GM18951 (cell line): ENCODE data around the gene NKD1.
A peak's percentile ranks its signal among the peaks of the same experiment; 100 is the strongest.
"Not testable (repeated sequence)": the region's sequence is repeated elsewhere in the genome, so short reads cannot be mapped to it uniquely, and the experiment has no call there.

Source experiments
- POLR2A ChIP-seq: IDR thresholded peaks from 4 replicates; pipeline ENCODE4 v1.6.1; 2011; ENCODE audit warnings: mild to moderate bottlenecking; ENCODE audit not compliant: insufficient read length, insufficient read depth; ENCODE audit errors: extremely low read depth
- in situ Hi-C: fragments of 300-500 bp; cut with MboI; formaldehyde crosslinking; loops from one replicate; pipeline ENCODE4 v1.12.0; 2022; ENCODE audit warnings: low sequenced_read_pairs, mixed read lengths, inconsistent platforms; ENCODE audit not compliant: unreplicated experiment

The NKD1 gene

GRCh38 chr16:50548125-50548908 is at the start of gene NKD1:
NKD1 (plus strand) TSS chr16:50548396; CDS start chr16:50548554, 158 bp downstream.
- in situ Hi-C loops: no loop called here
- peak; percentile 46 for TF ChIP-seq POLR2A

DNA sequence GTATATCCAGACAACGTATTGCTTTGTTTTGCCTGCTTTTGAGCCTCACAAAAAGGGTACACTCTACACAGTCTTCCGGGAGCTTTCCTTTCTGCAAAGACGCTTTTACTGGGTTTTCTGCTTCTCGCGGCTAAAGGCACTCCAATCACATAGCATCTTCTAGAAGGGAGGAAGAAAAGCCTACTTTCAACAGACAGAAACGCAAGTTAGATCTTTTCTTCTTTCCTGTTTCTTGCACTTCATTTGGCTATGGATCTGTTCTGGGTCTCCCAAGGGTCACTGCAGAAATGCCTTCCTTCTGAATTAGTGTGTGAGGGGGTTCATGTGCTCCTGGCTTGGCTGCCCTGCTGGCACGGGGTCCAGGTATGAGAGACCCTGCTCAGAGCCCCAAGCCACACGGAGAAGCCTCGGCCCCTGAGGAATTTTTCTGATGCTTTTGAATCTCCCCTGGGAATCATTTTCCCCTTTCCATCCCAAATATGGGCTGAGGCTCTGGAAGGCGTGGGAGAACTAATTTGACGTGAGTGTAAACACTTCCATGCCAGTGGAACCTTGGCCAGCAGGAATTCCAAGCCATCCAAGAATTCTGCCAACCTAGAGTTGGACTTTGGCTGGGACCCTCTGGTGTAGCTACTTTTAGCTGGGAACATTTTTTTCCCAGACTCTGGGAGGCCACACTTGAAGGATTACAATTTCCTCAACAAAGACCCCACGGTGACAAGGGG is 49.6 kb upstream of the NKD1 start:
- in situ Hi-C loops: no loop called here
- no peak for TF ChIP-seq POLR2A

DNA sequence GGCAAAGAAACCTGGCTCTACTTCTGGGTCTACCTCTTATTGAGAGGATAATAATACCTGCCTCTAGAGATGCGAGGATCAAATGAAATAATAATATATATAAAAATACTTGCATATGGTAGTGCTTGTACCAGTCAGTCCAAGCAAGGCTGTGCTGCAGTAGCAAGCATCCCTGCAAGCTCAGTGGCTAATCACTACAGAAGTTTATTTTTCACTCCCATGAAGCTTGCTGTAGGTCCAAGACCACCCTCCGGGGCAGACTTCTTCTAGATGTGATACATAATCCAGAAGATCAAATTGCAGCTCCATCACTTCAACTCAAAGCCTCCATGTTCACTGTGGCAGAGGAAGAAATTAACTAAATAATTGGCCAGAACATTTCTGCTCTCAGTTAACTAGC is 48.9 kb upstream of the NKD1 start:
- in situ Hi-C loops: no loop called here
- TF ChIP-seq POLR2A: no peak

DNA sequence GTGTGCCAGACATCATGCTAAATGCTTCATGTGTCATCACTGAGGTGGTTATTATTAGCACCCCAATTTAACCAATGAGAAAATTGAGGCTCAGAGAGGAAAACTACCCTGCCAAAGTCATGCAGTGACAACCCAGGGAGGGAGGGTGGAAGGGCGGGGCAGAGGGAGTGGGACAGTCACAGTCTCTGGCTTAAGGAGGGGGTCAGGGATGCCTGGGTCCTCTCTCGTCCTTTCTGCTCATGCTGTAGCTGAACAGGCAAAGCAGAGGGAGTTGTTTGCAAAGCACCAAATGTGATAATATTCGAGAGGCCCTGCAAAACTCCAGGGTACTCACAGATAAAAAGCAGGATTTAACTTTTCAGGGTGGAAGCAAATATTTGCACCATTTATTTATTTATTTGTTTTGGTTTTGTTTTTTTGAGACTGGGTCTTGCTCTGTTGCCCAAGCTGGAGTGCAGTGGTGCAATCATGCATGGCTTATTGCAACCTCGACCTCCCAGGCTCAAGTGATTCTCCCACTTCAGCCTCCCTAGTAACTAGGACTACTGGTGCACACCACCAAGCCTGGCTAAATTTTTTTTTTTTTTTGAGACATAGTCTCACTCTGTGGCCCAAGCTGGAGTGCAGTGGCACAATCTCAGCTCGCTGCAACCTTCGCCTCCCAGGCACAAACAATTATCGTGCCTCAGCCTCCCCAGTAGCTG is 47.9 kb upstream of the NKD1 start:
- TF ChIP-seq POLR2A: no peak
- in situ Hi-C loops: no loop called here

- no peak for TF ChIP-seq POLR2A
- in situ Hi-C loops: no loop called here
These were observed 46.9 kb upstream of the NKD1 start for GRCh38 chr16:50501251-50501650.

- in situ Hi-C loops: no loop called here
These were observed 46.1 kb upstream of the NKD1 start for GRCh38 chr16:50501986-50502615.

GRCh38 chr16:50502616-50503011 is 45.6 kb upstream of the NKD1 start:
- no peak for TF ChIP-seq POLR2A
- in situ Hi-C loops: no loop called here

More at GRCh38 chr16:50501986-50502615, 46.1 kb upstream of the NKD1 start:
- no peak for TF ChIP-seq POLR2A

DNA sequence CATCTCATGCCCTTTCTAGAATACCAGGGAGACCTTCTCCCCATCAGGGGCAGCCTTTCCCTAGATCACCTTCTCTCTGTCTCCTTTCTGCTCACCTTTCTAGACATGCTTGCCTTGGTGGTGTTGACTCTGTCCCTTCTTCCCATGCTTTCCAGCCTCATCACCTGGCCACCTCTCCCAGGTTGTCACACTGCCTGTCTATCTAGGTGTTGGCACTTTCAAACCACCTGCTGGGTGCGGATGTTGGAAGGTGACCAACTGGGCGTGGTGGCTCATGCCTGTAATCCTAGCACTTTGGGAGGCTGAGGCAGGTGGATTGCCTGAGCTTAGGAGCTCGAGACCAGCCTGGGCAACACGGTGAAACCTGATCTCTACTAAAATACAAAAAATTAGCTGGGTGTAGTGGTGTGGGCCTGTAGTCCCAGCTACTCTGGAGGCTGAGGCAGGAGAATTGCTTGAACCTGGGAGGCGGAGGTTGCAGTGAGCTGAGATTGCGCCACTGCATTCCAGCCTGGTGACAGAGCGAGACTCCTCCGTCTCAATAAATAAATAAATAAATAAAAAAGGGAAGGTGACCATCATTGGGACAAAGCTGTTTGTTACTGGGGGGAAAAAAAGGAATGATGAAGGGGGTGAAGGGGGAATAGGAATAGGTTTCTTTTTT is 44.2 kb upstream of the NKD1 start:
- in situ Hi-C loops: not testable (repeated sequence)

DNA sequence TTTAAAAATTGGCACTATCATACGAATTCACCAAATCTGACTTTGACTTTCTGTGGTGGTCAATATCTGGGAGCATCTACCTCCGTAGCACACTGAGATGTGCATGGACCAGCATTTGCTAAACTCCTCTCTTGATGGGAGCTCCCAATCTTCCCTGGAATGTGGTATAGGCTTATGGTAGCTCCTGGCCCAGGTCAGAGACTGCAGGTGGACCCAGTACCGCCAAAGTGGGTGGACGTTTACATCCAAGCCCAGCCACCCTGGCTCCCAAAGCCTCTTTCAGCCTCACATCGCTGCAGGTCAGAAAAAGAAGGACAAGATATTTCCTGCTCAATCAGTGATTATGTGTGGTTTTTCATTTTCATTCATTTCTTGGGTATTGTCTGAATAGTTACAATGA is 43.1 kb upstream of the NKD1 start:
- no peak for TF ChIP-seq POLR2A
- in situ Hi-C loops: no loop called here

DNA sequence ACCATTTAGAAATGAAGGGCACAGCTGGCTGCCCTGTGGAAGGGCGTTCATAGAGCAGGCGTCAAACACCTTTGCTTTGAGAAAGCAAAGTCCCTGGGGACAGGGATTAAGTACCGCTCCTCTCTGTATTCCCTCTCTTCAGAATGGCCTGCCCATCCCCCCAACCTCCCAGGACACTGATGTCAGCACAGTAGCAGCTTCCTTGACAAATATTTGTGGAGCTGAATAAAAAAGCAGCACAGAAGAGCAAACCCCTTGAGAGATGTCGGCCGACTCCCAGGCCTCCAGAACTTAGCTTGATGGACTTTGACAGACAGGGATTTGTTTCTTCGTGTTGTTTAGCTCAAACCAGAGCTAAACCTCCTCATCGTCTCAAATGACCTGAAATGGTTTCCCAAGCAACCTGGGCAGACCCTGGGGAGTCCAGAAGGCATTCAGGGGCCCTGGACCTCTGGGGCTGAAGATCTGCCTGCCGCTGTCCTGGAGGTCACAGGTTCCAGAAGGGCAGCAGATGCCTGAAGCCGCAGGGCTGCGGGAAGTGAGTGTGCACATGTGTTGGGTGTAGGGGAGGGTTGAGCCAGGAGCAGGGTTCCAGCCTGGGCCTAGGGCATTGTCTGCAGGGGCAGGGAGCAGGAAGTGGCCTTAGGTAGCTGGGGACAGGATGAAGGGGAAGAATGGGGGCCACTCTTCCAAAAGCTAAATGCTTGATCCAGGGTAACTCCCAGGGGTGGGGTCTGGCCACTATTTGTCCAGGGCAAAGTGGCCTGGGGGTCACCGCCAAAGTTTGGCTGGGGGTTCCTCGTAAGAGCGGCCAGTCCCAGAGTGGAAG is 42.3 kb upstream of the NKD1 start:
- in situ Hi-C loops: no loop called here
- no peak for TF ChIP-seq POLR2A

- in situ Hi-C loops: no loop called here
- TF ChIP-seq POLR2A: no peak
These were observed 41.7 kb upstream of the NKD1 start for GRCh38 chr16:50506543-50506937.

DNA sequence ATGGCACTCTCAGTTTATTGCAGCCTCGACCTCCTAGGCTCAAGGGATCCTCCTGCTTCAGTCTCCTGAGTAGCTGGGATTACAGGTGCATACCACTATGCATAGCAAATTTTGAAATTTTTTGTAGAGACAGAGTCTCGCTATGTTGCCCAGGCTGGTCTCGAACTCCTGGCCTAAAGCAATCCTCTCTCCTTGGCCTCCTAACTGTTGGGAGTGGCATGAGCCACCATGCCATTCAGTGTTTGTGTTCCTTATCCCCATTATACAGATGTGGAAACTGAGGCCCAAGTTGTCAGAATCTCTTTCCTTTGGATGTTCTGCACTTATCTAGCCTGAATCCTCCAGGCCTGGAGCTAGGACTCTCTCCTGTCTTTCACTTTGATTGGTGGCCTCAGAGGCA is 40.8 kb upstream of the NKD1 start:
- in situ Hi-C loops: no loop called here
- TF ChIP-seq POLR2A: no peak
